Measurements from ENCODE around the gene NMT2. TPM values are rescaled to one million over a fixed set of nuclear protein-coding genes. Genes with fewer than 3 reads are reported as not detected.

Gene NMT2
- total and polyA plus RNA-seq, 2 of the 4 experiments (the other 2 are of a cell fraction): 18.7 to 41.0 TPM

- H2AFZ ChIP-seq (replicated peaks; ENCODE audit: low read length, poor library complexity): no peak overlapping the region
- no peak overlapping the region for H3K14ac ChIP-seq (replicated peaks; ENCODE audit: low read depth, low read length)
- no peaks in the 10 kb centered on the region for H3K9me3 ChIP-seq (ENCODE audit: control insufficient read depth, insufficient read depth, low read length)
- peak; percentile 49 for ATAC-seq (ENCODE audit: low read depth)
- no peak overlapping the region for H3K23ac ChIP-seq (ENCODE audit: low read depth, low read length)
- no peak overlapping the region for H3K18ac ChIP-seq (ENCODE audit: low read depth, low read length)
- intact Hi-C loops (cut with micrococcal nuclease) (no loop called here), in situ Hi-C loops (cut with MboI; ENCODE audit: low sequenced_read_pairs) (no loop called here), dilution Hi-C loops (cut with HindIII; ENCODE audit: low sequenced_read_pairs, unreplicated experiment) (no loop called here)
- CTCF ChIA-PET: no interaction called here
- H3K27ac ChIP-seq (ENCODE audit: insufficient read depth, low read length): no peak overlapping the region
- H3K79me1 ChIP-seq (ENCODE audit: low read depth in 1 of 2, low read length in 2 of 2): peaks cover 2 to 15% of the 10 kb centered on the region in 2 experiments; a peak in 3 of 4 replicates
- no CpG with 5 or more reads among the region's 5 CpGs for WGBS, 2 experiments (ENCODE audit: extremely low coverage in 2 of 2, insufficient read length in 1 of 2)
- no peak overlapping the region for H3K56ac ChIP-seq (ENCODE audit: extremely low read depth, insufficient read depth, low read length)
- TF ChIP-seq CEBPB (IDR thresholded peaks at IDR 0.05; ENCODE audit: low read depth, low read length) (peak; percentile 90), RFX5 (IDR thresholded peaks at IDR 0.05; ENCODE audit: low read depth, low read length) (no peak)
- peaks cover 4% of the 10 kb centered on the region; the same call in 1 of the 2 replicates for H3K9me1 ChIP-seq (ENCODE audit: insufficient read depth, low read length)
- peak; percentile 79 for DNase-seq
- peaks cover 12% of the 10 kb centered on the region for H3K36me3 ChIP-seq (ENCODE audit: control insufficient read depth, insufficient read depth, low read length)
- H2BK120ac ChIP-seq (ENCODE audit: low read depth, low read length): no peak overlapping the region
- no TSS peak for BruUV-seq (replicated peaks)
- no peak overlapping the region for H4K8ac ChIP-seq (ENCODE audit: low read depth in 2 of 2, low read length in 2 of 2)
- H2BK5ac ChIP-seq (ENCODE audit: low read depth, low read length, poor library complexity, severe bottlenecking): no peak overlapping the region
- H3K4me3 ChIP-seq (ENCODE audit: insufficient read depth, low read depth, low read length): no peak overlapping the region
- no peaks in the 10 kb centered on the region for H4K20me1 ChIP-seq (ENCODE audit: insufficient read depth, low read length)
- H2AK9ac ChIP-seq (replicated peaks; ENCODE audit: low read depth, low read length, poor library complexity): no peak overlapping the region
- POLR2A ChIA-PET (ENCODE audit: unreplicated experiment): no interaction called here
- H4K91ac ChIP-seq (ENCODE audit: insufficient read depth, low read depth, low read length): no peak overlapping the region
- no peak overlapping the region for H2AK5ac ChIP-seq (ENCODE audit: low read depth, low read length)
- no peak overlapping the region for H2BK20ac ChIP-seq (ENCODE audit: low read depth, low read length)
- no peak overlapping the region for H2BK15ac ChIP-seq (ENCODE audit: low read depth, low read length)
- peaks cover 7% of the 10 kb centered on the region for H3K4me1 ChIP-seq (ENCODE audit: control insufficient read depth, insufficient read depth, low read length)
- H3K4ac ChIP-seq (ENCODE audit: low read depth, low read length): no peak overlapping the region
- no peak overlapping the region for H3K4me2 ChIP-seq (ENCODE audit: low read depth, low read length)
- H3K27me3 ChIP-seq (ENCODE audit: control insufficient read depth, insufficient read depth, low read length): no peaks in the 10 kb centered on the region
- H3K9ac ChIP-seq (ENCODE audit: low read depth, low read length): no peak overlapping the region
- H4K5ac ChIP-seq (ENCODE audit: low read depth, low read length): no peak overlapping the region
Observed at GRCh38 chr10:15120523-15120922, 48.0 kb downstream of the NMT2 start.
